Measurements from ENCODE around the gene TMEM128. TPM values are rescaled to one million over a fixed set of nuclear protein-coding genes. Genes with fewer than 3 reads are reported as not detected.
"Not testable (repeated sequence)": the region's sequence is repeated elsewhere in the genome, so short reads cannot be mapped to it uniquely, and the experiment has no call there.

TMEM128 gene
- total RNA-seq, 4 donors from 2014 or later, result 12.5 to 20.4 (median 17.8) TPM

- Histone ChIP-seq H3K9me3 (peaks cover 0 to 9% (median 0%) of the 10 kb centered on the region in 3 donors), H3K4me3 (no peak overlapping the region), H3K27ac (no peak overlapping the region), H3K27me3 (peaks cover 80% of the 10 kb centered on the region), H3K36me3 (no peaks in the 10 kb centered on the region), H3K4me1 (peaks cover 0 to 3% (median 0%) of the 10 kb centered on the region in 3 donors)
- ATAC-seq, result no peak
- TF ChIP-seq CTCF (IDR thresholded peaks at IDR 0.05), result no peak
- TF ChIP-seq POLR2AphosphoS5 (IDR thresholded peaks at IDR 0.05), result no peak
- no peak for TF ChIP-seq POLR2A (IDR thresholded peaks at IDR 0.05)
- TF ChIP-seq EP300 (IDR thresholded peaks at IDR 0.05), result no peak
- 8 to 15% methylated on average over 9 to 25 of the region's 41 CpGs for WGBS, 2 donors (ENCODE audit: low coverage in 1 of 2)
Measured at GRCh38 chr4:4225915-4226605, 22.0 kb downstream of the TMEM128 start.

GRCh38 chr4:4217113-4217512 is 30.9 kb downstream of the TMEM128 start:
- Histone ChIP-seq H3K4me3 (no peak overlapping the region), H3K36me3 (no peaks in the 10 kb centered on the region), H3K27me3 (peaks cover 29% of the 10 kb centered on the region), H3K9me3 (no peaks in the 10 kb centered on the region), H3K27ac (no peak overlapping the region), H3K4me1 (no peaks in the 10 kb centered on the region)
- WGBS, 2 donors (ENCODE audit: low coverage in 1 of 2), result 74 to 75% methylated on average over 5 of the region's 5 CpGs
- ATAC-seq, result no peak
- no peak for TF ChIP-seq CTCF (IDR thresholded peaks at IDR 0.05)
- TF ChIP-seq POLR2A (IDR thresholded peaks at IDR 0.05), result no peak
- no peak for TF ChIP-seq POLR2AphosphoS5 (IDR thresholded peaks at IDR 0.05)
- TF ChIP-seq EP300 (IDR thresholded peaks at IDR 0.05), result no peak

GRCh38 chr4:4216648-4217047 is 31.4 kb downstream of the TMEM128 start:
- no peaks in the 10 kb centered on the region for H3K36me3 ChIP-seq
- 68 to 87% methylated on average over 3 to 7 of the region's 7 CpGs for WGBS, 2 donors (ENCODE audit: low coverage in 1 of 2)
- TF ChIP-seq CTCF (IDR thresholded peaks at IDR 0.05) (no peak), EP300 (IDR thresholded peaks at IDR 0.05) (no peak), POLR2A (IDR thresholded peaks at IDR 0.05) (no peak), POLR2AphosphoS5 (IDR thresholded peaks at IDR 0.05) (no peak)
- no peaks in the 10 kb centered on the region for H3K9me3 ChIP-seq
- H3K27me3 ChIP-seq, result peaks cover 25% of the 10 kb centered on the region
- no peak for ATAC-seq
- H3K4me3 ChIP-seq, result no peak overlapping the region
- no peaks in the 10 kb centered on the region for H3K4me1 ChIP-seq
- H3K27ac ChIP-seq, result no peak overlapping the region

- H3K4me3 ChIP-seq, H3K9me3 ChIP-seq, H3K4me1 ChIP-seq, H3K36me3 ChIP-seq, ATAC-seq, H3K27ac ChIP-seq: not testable (repeated sequence)
- peaks cover 24% of the 10 kb centered on the region for H3K27me3 ChIP-seq
- WGBS, 2 donors (ENCODE audit: low coverage in 1 of 2), result 64 to 81% methylated on average over 4 of the region's 4 CpGs
Measured at GRCh38 chr4:4213674-4214073, 34.3 kb downstream of the TMEM128 start.

- peaks cover 55% of the 10 kb centered on the region for H3K27me3 ChIP-seq
- TF ChIP-seq POLR2A (IDR thresholded peaks at IDR 0.05), result no peak
- no peak for TF ChIP-seq POLR2AphosphoS5 (IDR thresholded peaks at IDR 0.05)
- no peak for TF ChIP-seq EP300 (IDR thresholded peaks at IDR 0.05)
- TF ChIP-seq CTCF (IDR thresholded peaks at IDR 0.05), result no peak
- no peak for ATAC-seq
Measured at GRCh38 chr4:4206204-4206603, 41.8 kb downstream of the TMEM128 start.

More at GRCh38 chr4:4206204-4206603, 41.8 kb downstream of the TMEM128 start:
- Histone ChIP-seq H3K9me3 (no peaks in the 10 kb centered on the region), H3K36me3 (no peaks in the 10 kb centered on the region), H3K4me1 (no peaks in the 10 kb centered on the region), H3K27ac (no peak overlapping the region), H3K4me3 (no peak overlapping the region)

Measured in gastroesophageal sphincter (tissue), 4 donors.